Neural cell (in vitro differentiated cells): Measurements from ENCODE around the gene KYAT1.

Experiments used
- CTCF ChIP-seq: fragments of 450-650 bp; IDR thresholded peaks from 2 replicates; pipeline ENCODE4 v1.5.1; 2014; ENCODE audit warnings: antibody characterized with exemption, mild to moderate bottlenecking, moderate library complexity; ENCODE audit not compliant: poor library complexity, severe bottlenecking
- EP300 ChIP-seq: fragments of 450-650 bp; conservative IDR thresholded peaks from 2 replicates; pipeline ENCODE4 v1.6.1; 2014; ENCODE audit warnings: antibody characterized with exemption, mild to moderate bottlenecking, moderate library complexity; ENCODE audit not compliant: poor library complexity, severe bottlenecking
- RAD21 ChIP-seq: fragments of 450-650 bp; conservative IDR thresholded peaks from 2 replicates; pipeline ENCODE4 v1.6.1; 2014; ENCODE audit warnings: antibody characterized with exemption, mild to moderate bottlenecking, moderate library complexity
- REST ChIP-seq: IDR thresholded peaks from 2 replicates; pipeline ENCODE4 v1.6.1; 2012; ENCODE audit warnings: borderline replicate concordance
- SMC3 ChIP-seq: fragments of 450-650 bp; conservative IDR thresholded peaks from 2 replicates; pipeline ENCODE4 v1.6.1; 2014; ENCODE audit warnings: antibody characterized with exemption, mild to moderate bottlenecking, moderate library complexity; ENCODE audit not compliant: poor library complexity

DNA sequence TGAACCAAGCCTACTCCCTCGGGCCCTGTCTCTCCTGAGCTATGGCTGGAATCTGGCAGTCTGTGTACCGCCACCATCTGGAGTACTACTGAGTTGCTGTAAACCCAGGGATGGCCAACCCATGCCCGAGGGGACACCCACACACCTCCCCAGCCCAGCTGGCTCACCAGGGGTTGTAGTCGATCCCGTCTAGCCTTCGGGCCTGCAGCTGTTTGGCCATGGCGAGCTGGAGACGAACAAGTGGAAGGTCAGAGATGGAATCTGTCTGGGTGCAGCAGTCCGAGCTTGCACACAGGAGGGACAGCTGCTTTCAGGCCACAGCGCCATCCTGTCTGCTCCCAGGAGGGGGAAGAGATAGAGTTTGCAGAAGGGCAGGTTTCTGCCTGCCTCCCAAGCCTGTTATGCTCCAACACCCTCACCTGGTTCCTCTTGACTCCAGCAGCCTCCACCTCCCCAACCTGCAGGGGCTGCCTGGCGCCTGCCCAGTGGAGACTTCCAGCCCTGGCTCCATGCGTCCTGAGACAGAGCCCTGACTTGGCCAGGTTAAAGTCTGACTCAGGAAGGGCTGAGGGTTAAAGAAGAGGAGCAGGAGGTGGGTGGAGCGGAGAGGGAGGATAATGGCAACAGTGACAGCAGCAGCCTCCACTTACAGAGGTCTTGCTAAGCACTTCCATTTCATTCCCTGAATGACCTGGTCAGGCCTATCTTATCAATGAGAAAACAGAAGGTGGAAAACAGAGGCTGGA lies 36.4 kb downstream of the KYAT1 start:
- TF ChIP-seq SMC3 (no peak), RAD21 (no peak), CTCF (no peak), EP300 (no peak), REST (no peak)
